GM19193 (cell line): Measurements from ENCODE around the gene SLC39A10.

Experiments used
- POLR2A ChIP-seq: IDR thresholded peaks from 4 replicates; pipeline ENCODE4 v1.6.1; 2011; ENCODE audit not compliant: insufficient read depth, insufficient read length; ENCODE audit errors: extremely low read depth

The SLC39A10 gene

GRCh38 chr2:195682077-195682476, 25.1 kb downstream of the SLC39A10 start:
- no peak for TF ChIP-seq POLR2A

- no peak for TF ChIP-seq POLR2A
Measured at GRCh38 chr2:195683174-195683573, 26.1 kb downstream of the SLC39A10 start.

GRCh38 chr2:195686564-195686963, 29.5 kb downstream of the SLC39A10 start:
- TF ChIP-seq POLR2A: no peak

- no peak for TF ChIP-seq POLR2A
Measured at GRCh38 chr2:195687320-195688086, 30.5 kb downstream of the SLC39A10 start.

GRCh38 chr2:195694553-195694952, 37.5 kb downstream of the SLC39A10 start:
- no peak for TF ChIP-seq POLR2A

GRCh38 chr2:195695002-195695631, 38.1 kb downstream of the SLC39A10 start:
- no peak for TF ChIP-seq POLR2A

GRCh38 chr2:195696012-195696411, 39.0 kb downstream of the SLC39A10 start:
- no peak for TF ChIP-seq POLR2A

- TF ChIP-seq POLR2A: no peak
Measured at GRCh38 chr2:195697681-195698220, 40.7 kb downstream of the SLC39A10 start.

GRCh38 chr2:195700480-195700879, 43.5 kb downstream of the SLC39A10 start:
- TF ChIP-seq POLR2A: no peak

- no peak for TF ChIP-seq POLR2A
Measured at GRCh38 chr2:195706161-195706900, 49.3 kb downstream of the SLC39A10 start.

- TF ChIP-seq POLR2A: no peak
Measured at GRCh38 chr2:195709901-195710806, 53.1 kb downstream of the SLC39A10 start.

- TF ChIP-seq POLR2A: no peak
Measured at GRCh38 chr2:195711478-195711877, 54.5 kb downstream of the SLC39A10 start.

- no peak for TF ChIP-seq POLR2A
Measured at GRCh38 chr2:195716466-195716865, 59.4 kb downstream of the SLC39A10 start.

GRCh38 chr2:195721042-195721441, 64.0 kb downstream of the SLC39A10 start:
- TF ChIP-seq POLR2A: no peak
